ENCODE data around the gene MYBPC1. TPM values are rescaled to one million over a fixed set of nuclear protein-coding genes. Genes with fewer than 3 reads are reported as not detected.

The MYBPC1 gene
- total and polyA plus RNA-seq, 4 donors = 0.06 to 0.07 TPM; not detected in 2

DNA sequence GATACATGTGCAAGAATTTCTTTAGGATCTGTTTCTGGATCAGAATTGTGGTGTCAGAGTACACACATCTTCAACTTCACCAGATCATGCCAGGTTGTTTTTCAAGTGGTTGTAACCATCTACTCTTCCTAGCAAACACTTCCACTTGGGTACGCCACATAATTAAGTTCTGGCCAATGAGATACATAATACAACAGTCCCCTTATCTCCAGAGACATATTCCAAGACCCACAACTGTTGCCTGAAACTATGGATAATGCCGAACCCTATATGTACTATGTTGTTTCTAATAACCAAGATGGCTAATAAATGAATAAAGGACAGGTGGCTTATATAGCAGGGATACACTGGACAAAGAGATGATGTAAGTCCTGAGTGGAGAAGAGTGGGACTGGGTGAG is 100.2 kb downstream of the MYBPC1 start:
- DNase-seq (no peak), ATAC-seq (ENCODE audit: insufficient read depth, low FRiP score) (no peak)
- H3K27ac ChIP-seq (ENCODE audit: low read depth in 1 of 2, low read length in 1 of 2) = no peak overlapping the region

DNA sequence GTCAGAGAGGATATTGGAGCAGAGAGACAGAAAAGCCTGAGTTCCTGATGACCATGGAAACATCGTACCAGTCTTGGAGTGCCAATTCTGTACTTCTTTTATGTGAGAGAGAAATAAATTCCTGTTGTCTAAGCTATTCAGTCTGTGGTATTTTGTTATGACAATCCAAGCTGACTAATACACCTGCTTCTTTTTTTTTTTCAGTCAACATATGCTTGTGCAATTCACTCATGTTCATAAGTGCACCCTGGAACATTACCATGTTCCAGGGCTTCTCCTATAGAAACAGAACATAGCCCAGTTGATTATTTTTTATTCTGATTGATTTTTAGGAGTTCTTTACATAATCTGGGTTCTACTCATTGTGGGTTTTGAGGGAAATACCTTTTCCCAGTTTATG is 100.9 kb downstream of the MYBPC1 start:
- Histone ChIP-seq H3K9ac (ENCODE audit: insufficient read depth in 1 of 2, low read length in 2 of 2) (no peak overlapping the region), H3K9me3 (ENCODE audit: control insufficient read depth in 4 of 4, insufficient read depth in 3 of 4, low read length in 3 of 4) (no peaks in the 10 kb centered on the region), H3K27me3 (ENCODE audit: control insufficient read depth in 3 of 3, insufficient read depth in 3 of 3, low read length in 2 of 3) (peaks cover 0 to 2% (median 0%) of the 10 kb centered on the region in 3 donors), H3K4me3 (no peak overlapping the region), H3K4me1 (ENCODE audit: control insufficient read depth in 5 of 5, insufficient read depth in 5 of 5, low read length in 5 of 5) (peaks cover 5 to 27% (median 6%) of the 10 kb centered on the region in 5 donors), H3K36me3 (ENCODE audit: control insufficient read depth in 4 of 4, insufficient read depth in 4 of 4, low read length in 4 of 4) (no peaks in the 10 kb centered on the region), H3K27ac (ENCODE audit: low read depth in 1 of 2, low read length in 1 of 2) (peak overlapping the region in 1 of 2 donors; percentile 84)
- 73 to 94% methylated on average over 1 of the region's 1 CpG for WGBS, 2 donors
- TF ChIP-seq, protein P1, sequence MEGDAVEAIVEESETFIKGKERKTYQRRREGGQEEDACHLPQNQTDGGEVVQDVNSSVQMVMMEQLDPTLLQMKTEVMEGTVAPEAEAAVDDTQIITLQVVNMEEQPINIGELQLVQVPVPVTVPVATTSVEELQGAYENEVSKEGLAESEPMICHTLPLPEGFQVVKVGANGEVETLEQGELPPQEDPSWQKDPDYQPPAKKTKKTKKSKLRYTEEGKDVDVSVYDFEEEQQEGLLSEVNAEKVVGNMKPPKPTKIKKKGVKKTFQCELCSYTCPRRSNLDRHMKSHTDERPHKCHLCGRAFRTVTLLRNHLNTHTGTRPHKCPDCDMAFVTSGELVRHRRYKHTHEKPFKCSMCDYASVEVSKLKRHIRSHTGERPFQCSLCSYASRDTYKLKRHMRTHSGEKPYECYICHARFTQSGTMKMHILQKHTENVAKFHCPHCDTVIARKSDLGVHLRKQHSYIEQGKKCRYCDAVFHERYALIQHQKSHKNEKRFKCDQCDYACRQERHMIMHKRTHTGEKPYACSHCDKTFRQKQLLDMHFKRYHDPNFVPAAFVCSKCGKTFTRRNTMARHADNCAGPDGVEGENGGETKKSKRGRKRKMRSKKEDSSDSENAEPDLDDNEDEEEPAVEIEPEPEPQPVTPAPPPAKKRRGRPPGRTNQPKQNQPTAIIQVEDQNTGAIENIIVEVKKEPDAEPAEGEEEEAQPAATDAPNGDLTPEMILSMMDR (IDR thresholded peaks at IDR 0.05; ENCODE audit: control extremely low read depth, extremely low read depth) = no peak
- DNase-seq (no peak), ATAC-seq (ENCODE audit: insufficient read depth, low FRiP score) (no peak)

More for the DNA sequence above, 100.2 kb downstream of the MYBPC1 start:
- Histone ChIP-seq H3K9ac (ENCODE audit: insufficient read depth in 1 of 2, low read length in 2 of 2) (no peak overlapping the region), H3K36me3 (ENCODE audit: control insufficient read depth in 4 of 4, insufficient read depth in 4 of 4, low read length in 4 of 4) (no peaks in the 10 kb centered on the region), H3K4me3 (no peak overlapping the region), H3K9me3 (ENCODE audit: control insufficient read depth in 4 of 4, insufficient read depth in 3 of 4, low read length in 3 of 4) (no peaks in the 10 kb centered on the region), H3K4me1 (ENCODE audit: control insufficient read depth in 5 of 5, insufficient read depth in 5 of 5, low read length in 5 of 5) (peaks cover 0 to 20% (median 5%) of the 10 kb centered on the region in 5 donors), H3K27me3 (ENCODE audit: control insufficient read depth in 3 of 3, insufficient read depth in 3 of 3, low read length in 2 of 3) (peaks cover 0 to 2% (median 0%) of the 10 kb centered on the region in 3 donors)
- TF ChIP-seq, protein P1 (IDR thresholded peaks at IDR 0.05; ENCODE audit: control extremely low read depth, extremely low read depth) = no peak
- WGBS, 2 donors = 96 to 97% methylated on average over 2 of the region's 2 CpGs

DNA sequence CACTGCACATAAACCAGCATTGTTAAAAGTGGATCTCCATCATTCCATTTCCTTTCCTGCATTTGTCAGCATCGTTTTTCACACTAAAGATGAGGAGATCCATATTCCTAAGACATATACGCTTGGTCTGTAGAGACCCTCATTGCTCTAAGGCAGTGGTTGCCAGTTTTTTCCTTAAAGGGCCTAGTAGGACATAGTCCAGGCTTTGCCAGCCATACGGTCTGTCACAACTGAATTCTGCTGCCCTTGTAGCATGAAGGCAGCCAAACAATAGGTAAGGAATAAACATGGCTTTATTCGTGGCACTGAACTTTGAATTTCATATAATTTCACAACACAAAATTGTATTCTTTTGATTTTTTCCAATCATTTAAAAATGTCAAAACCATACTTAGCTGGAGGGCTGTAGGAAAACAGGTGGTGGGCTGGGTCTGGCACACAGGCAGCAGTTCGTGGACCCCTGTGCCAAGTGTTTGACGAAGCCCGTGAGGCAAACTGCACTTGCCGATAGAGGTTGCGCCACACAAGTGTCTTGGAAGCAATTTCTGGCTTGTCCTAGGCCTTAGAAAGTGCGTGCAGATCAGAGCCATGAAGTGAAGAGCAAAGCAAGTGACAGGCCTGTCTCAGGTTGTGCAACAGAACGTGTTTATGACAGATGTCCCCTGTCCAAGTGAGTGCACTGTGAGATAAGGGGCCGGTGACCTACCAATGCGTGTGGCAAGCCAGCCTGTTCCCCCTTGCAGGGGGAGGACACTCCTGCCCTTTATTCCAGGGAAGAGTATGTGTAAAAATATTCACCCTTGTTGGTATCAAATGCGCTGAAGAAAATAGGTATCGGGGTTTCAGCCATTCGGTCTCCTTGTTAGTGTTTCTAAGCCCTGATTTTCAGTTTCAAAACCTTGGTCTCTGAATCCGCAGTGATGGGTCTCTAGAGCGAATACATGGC is 101.8 kb downstream of the MYBPC1 start:
- TF ChIP-seq, protein P1 (IDR thresholded peaks at IDR 0.05; ENCODE audit: control extremely low read depth, extremely low read depth) = no peak
- WGBS, 2 donors = 26 to 31% methylated on average over 18 of the region's 18 CpGs
- Histone ChIP-seq H3K27me3 (ENCODE audit: control insufficient read depth in 3 of 3, insufficient read depth in 3 of 3, low read length in 2 of 3) (peaks cover 0 to 2% (median 0%) of the 10 kb centered on the region in 3 donors), H3K36me3 (ENCODE audit: control insufficient read depth in 4 of 4, insufficient read depth in 4 of 4, low read length in 4 of 4) (no peaks in the 10 kb centered on the region), H3K4me1 (ENCODE audit: control insufficient read depth in 5 of 5, insufficient read depth in 5 of 5, low read length in 5 of 5) (peaks cover 5 to 28% (median 6%) of the 10 kb centered on the region in 5 donors), H3K9ac (ENCODE audit: insufficient read depth in 1 of 2, low read length in 2 of 2) (peak overlapping the region in 1 of 2 donors; percentile 42), H3K27ac (ENCODE audit: low read depth in 1 of 2, low read length in 1 of 2) (peak overlapping the region; percentile 91 to 92), H3K4me3 (peak overlapping the region; percentile 69), H3K9me3 (ENCODE audit: control insufficient read depth in 4 of 4, insufficient read depth in 3 of 4, low read length in 3 of 4) (no peaks in the 10 kb centered on the region)
- ATAC-seq (ENCODE audit: insufficient read depth, low FRiP score) (no peak), DNase-seq (peak; percentile 35 to 66 (median 53))

Data from lung (tissue), 12 donors.